Heart right ventricle (tissue), 16 donors: ENCODE results near the gene POLD3. TPM values are rescaled to one million over a fixed set of nuclear protein-coding genes. Genes with fewer than 3 reads are reported as not detected.
"Not testable (repeated sequence)": the region's sequence is repeated elsewhere in the genome, so short reads cannot be mapped to it uniquely, and the experiment has no call there.

ENCODE experiments used
- ATAC-seq, 8 donors: fragments of 200-7000 bp; cut with Tn5 transposase; one replicate each; pipeline ENCODE4 v1.9.1; 2020; ENCODE audit warnings: mild to moderate bottlenecking in 8 of 8, moderate library complexity in 8 of 8, moderate number of reproducible peaks in 1 of 8
- DNase-seq, 2 donors: peaks; one replicate each; pipeline ENCODE4 v3.0.0-alpha.2; 2020
- H3K27ac ChIP-seq, 10 donors: fragments of 200-600 bp; sonication (generic) in 2 of 10; one replicate each; pipeline versions ENCODE4 v1.5.0 to v1.8.0; 2020 to 2022; ENCODE audit warnings: mild to moderate bottlenecking in 3 of 10
- H3K27me3 ChIP-seq, 7 donors: fragments of 200-600 bp; one replicate each; pipeline ENCODE4 v1.8.0; 2021 to 2022; ENCODE audit warnings: mild to moderate bottlenecking in 2 of 7
- H3K36me3 ChIP-seq, 9 donors: fragments of 200-600 bp; sonication (generic) in 1 of 9; one replicate each; pipeline versions ENCODE4 v1.5.0 to v1.8.0; 2020 to 2022; ENCODE audit warnings: mild to moderate bottlenecking in 2 of 9
- H3K4me1 ChIP-seq, 9 donors: fragments of 200-600 bp; sonication (generic) in 1 of 9; one replicate each; pipeline versions ENCODE4 v1.5.0 to v1.8.0; 2020 to 2022; ENCODE audit warnings: mild to moderate bottlenecking in 4 of 9
- H3K4me3 ChIP-seq, 10 donors: fragments of 200-600 bp; sonication (generic) in 2 of 10; one replicate each; pipeline versions ENCODE4 v1.5.0 to v1.8.0; 2020 to 2022; ENCODE audit warnings: mild to moderate bottlenecking in 7 of 10, moderate library complexity in 2 of 10
- H3K9me3 ChIP-seq, 11 donors: fragments of 200-600 bp in 10 of 11; sonication (generic) in 2 of 11; one replicate each; pipeline versions ENCODE4 v1.5.0 to v1.8.0; 2013 to 2022; ENCODE audit warnings: mild to moderate bottlenecking in 2 of 11, control low read depth in 1 of 11, moderate library complexity in 1 of 11
- WGBS, 2 donors: extraction: QIAGEN DNeasy Blood & Tissue Kit; methylation state at CpG; one replicate each; pipeline ENCODE4 v1.1.7; 2013; ENCODE audit warnings: inconsistent platforms in 1 of 2; 5-methylcytosine and 5-hydroxymethylcytosine counted together
- intact Hi-C, 10 donors: fragments of 100-400 bp; cut with DNase I; formaldehyde crosslinking; loops; one replicate each; pipeline versions ENCODE4 v1.11.1 to v1.14.2; 2022
- polyA plus RNA-seq, 2 donors: library from polyadenylated mRNA; stranded (reverse); fragments of 200-250 nt; gene quantifications; one replicate each; pipeline ENCODE4 v1.2.3, GENCODE V29; 2013
- total RNA-seq, 10 donors: library from RNA; stranded (reverse); fragmentation: NEBNext Ultra II Directional in 3 of 10; extraction: Animal tissue kit (Norgen Biotek cat#: 25700) in 3 of 10; gene quantifications; one replicate each; pipeline versions ENCODE4 v1.2.1 to v1.2.4, GENCODE V29; 2021 to 2023
- TF ChIP-seq, protein P1 (sequence below), 9 donors: fragments of 200-600 bp; sonication (generic) in 2 of 9; IDR thresholded peaks; one replicate each; pipeline versions ENCODE4 v1.5.0 to v1.8.0; 2021 to 2022; ENCODE audit warnings: antibody characterized with exemption in 9 of 9, mild to moderate bottlenecking in 5 of 9, moderate library complexity in 1 of 9
- donor health status: Arrhythmogenic right ventricular cardiomyopathy.
- donor health status: ischemic (EF 13 %, LVEDD 7.1; RV severe dilation, severe dysfunction).
- donor health status: healthy with polysubstance abuse.
- donor health status: DM: no; HTN: yes; CAD: no.
- donor health status: DM: no; HTN: no; CAD: no.
- donor health status: ischemic (EF 25% LVEDD 6.9; RV normal size, moderate dysfunction).
- donor health status: ischemic (EF 25% LVEDD 5.7; RV mildly dilated, moderate dysfunction).
- donor health status: healthy.
- donor health status: DM: yes; HTN: yes; CAD: no.
- donor health status: Ischemic cardiomyopathy.
- donor health status: ischemic (EF 35%, LVEDD 5.7; RV mildly dilated, moderate dysfunction).
- donor health status: nonischemic (EF 11% LVEDD 7.7; RV severe dilation, severe dysfunction).
- donor health status: DM: yes; HTN: yes; CAD: no.
- donor health status: PGD.
- donor health status: ischemic (EF 29% LVEDD 5.4; RV normal size, mild dysfunction).
- donor health status: nonischemic (EF 23%, LVEDD 6.1; RV moderate dilation, normal function).

Gene POLD3
- total and polyA plus RNA-seq, 12 donors: 4.7 to 8.8 (median 7.9) TPM

GRCh38 chr11:74648894-74649293 is 56.5 kb downstream of the POLD3 start:
- Histone ChIP-seq H3K9me3 (no peaks in the 10 kb centered on the region), H3K4me3 (no peak overlapping the region), H3K36me3 (peaks cover 0 to 62% (median 0%) of the 10 kb centered on the region in 9 donors), H3K4me1 (no peaks in the 10 kb centered on the region), H3K27ac (no peak overlapping the region), H3K27me3 (no peaks in the 10 kb centered on the region)
- ATAC-seq (no peak), DNase-seq (no peak)
- TF ChIP-seq, protein P1, sequence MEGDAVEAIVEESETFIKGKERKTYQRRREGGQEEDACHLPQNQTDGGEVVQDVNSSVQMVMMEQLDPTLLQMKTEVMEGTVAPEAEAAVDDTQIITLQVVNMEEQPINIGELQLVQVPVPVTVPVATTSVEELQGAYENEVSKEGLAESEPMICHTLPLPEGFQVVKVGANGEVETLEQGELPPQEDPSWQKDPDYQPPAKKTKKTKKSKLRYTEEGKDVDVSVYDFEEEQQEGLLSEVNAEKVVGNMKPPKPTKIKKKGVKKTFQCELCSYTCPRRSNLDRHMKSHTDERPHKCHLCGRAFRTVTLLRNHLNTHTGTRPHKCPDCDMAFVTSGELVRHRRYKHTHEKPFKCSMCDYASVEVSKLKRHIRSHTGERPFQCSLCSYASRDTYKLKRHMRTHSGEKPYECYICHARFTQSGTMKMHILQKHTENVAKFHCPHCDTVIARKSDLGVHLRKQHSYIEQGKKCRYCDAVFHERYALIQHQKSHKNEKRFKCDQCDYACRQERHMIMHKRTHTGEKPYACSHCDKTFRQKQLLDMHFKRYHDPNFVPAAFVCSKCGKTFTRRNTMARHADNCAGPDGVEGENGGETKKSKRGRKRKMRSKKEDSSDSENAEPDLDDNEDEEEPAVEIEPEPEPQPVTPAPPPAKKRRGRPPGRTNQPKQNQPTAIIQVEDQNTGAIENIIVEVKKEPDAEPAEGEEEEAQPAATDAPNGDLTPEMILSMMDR (IDR thresholded peaks at IDR 0.05): no peak
- intact Hi-C loops: loop anchor here in 1 of 10 donors (10.0 kb wide), 1 partner anchor 76 kb away; no protein-coding TSS in a partner anchor
- WGBS, 2 donors: 93 to 95% methylated on average over 4 of the region's 4 CpGs

- no peak for DNase-seq
Measured at GRCh38 chr11:74650498-74650897, 58.1 kb downstream of the POLD3 start.

GRCh38 chr11:74654976-74655375 is 62.6 kb downstream of the POLD3 start:
- intact Hi-C loops: no loop called here
- WGBS, 2 donors: 96 to 98% methylated on average over 5 of the region's 5 CpGs
- Histone ChIP-seq H3K27me3 (no peaks in the 10 kb centered on the region), H3K36me3 (peaks cover 0 to 22% (median 0%) of the 10 kb centered on the region in 9 donors), H3K4me3 (no peak overlapping the region), H3K9me3 (peaks cover 0 to 5% (median 0%) of the 10 kb centered on the region in 11 donors), H3K4me1 (peaks cover 0 to 4% (median 0%) of the 10 kb centered on the region in 9 donors), H3K27ac (no peak overlapping the region)
- TF ChIP-seq, protein P1 (IDR thresholded peaks at IDR 0.05): no peak
- DNase-seq: no peak
- no peak for ATAC-seq

More at GRCh38 chr11:74650498-74650897, 58.1 kb downstream of the POLD3 start:
- 81 to 87% methylated on average over 2 of the region's 2 CpGs for WGBS, 2 donors
- Histone ChIP-seq H3K36me3 (peaks cover 0 to 51% (median 0%) of the 10 kb centered on the region in 9 donors), H3K4me1 (no peaks in the 10 kb centered on the region), H3K27me3 (no peaks in the 10 kb centered on the region), H3K9me3 (no peaks in the 10 kb centered on the region), H3K4me3 (no peak overlapping the region), H3K27ac (no peak overlapping the region)
- ATAC-seq: peak in 5 of 8 donors; percentile 29 to 94 (median 52)
- TF ChIP-seq, protein P1 (IDR thresholded peaks at IDR 0.05): no peak
- intact Hi-C loops: no loop called here

DNA sequence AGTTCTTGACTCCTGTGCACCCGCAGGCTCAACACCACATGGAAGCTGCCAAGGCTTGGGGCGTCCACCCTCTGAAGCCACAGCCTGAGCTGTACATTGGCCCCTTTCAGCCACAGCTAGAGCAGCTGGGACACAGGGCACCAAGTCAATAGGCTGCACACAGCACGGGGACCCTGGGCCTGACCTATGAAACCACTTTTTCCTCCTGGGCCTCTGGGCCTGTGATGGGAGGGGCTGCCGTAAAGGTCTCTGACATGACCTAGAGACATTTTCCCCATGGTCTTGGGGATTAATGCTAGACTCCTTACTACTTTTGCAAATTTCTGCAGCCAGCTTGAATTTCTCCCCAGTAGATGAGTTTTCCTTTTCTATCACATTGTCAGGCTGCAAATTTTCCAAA is 66.7 kb downstream of the POLD3 start:
- H3K4me1 ChIP-seq, ATAC-seq, H3K36me3 ChIP-seq, H3K27me3 ChIP-seq, H3K4me3 ChIP-seq, intact Hi-C loops, H3K27ac ChIP-seq, DNase-seq: not testable (repeated sequence)
- H3K9me3 ChIP-seq: peaks cover 0 to 11% (median 0%) of the 10 kb centered on the region in 11 donors
- WGBS, 2 donors: 82 to 85% methylated on average over 4 of the region's 4 CpGs

DNA sequence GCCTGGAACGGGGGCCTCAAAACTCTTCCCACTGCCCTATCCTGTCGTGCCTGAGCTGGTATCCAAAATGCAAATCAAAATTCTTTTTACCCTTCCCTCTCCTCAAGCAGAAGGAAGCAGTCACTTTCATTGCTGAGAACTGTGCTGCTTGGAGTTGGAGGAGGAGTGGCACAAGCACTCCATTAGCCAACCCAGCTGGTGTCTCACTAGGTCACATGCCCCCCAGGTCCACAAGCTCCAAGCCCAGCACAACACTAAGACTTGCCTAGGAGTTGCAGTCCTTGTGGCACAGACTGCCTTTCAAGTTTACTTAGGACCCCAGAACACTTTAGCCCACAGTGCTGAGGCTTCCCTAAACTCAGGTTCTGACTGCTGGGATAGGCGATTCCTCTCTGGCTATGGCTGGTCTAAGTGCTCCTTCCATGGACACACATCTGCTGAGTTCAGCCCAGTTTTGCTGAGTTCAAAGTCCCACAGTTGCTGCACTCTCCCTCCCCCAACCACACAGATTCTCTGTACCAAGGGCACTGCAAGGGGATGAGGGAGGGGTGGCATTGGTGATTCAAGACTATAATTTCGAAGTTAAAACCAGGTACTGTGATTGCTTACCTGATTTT is 70.2 kb downstream of the POLD3 start:
- peaks cover 0 to 11% (median 0%) of the 10 kb centered on the region in 11 donors for H3K9me3 ChIP-seq
- ATAC-seq (no peak), DNase-seq (no peak)
- intact Hi-C loops: no loop called here
- H3K27me3 ChIP-seq: no peaks in the 10 kb centered on the region
- 93 to 94% methylated on average over 4 of the region's 4 CpGs for WGBS, 2 donors
- H3K4me3 ChIP-seq: no peak overlapping the region
- H3K4me1 ChIP-seq: peaks cover 0 to 4% (median 0%) of the 10 kb centered on the region in 9 donors
- TF ChIP-seq, protein P1 (IDR thresholded peaks at IDR 0.05): no peak
- H3K36me3 ChIP-seq: no peaks in the 10 kb centered on the region
- H3K27ac ChIP-seq: no peak overlapping the region
